Mucosa of gallbladder (tissue), 1 donor: ENCODE data around the gene RARRES2. TPM values are rescaled to one million over a fixed set of nuclear protein-coding genes. Genes with fewer than 3 reads are reported as not detected.

Experiments used
- DNase-seq: peaks from one replicate; pipeline ENCODE4 v3.0.0-alpha.2; 2020; ENCODE audit warnings: low spot score
- total RNA-seq: library from RNA; stranded (reverse); gene quantifications from one replicate; pipeline ENCODE4 v1.2.1, GENCODE V29; 2021
- donor health status: DM: no; HTN: no; CAD: no.

The RARRES2 gene
- total RNA-seq, 1 donor from 2014 or later: 143 TPM

GRCh38 chr7:150337659-150338081, 3.8 kb downstream of the RARRES2 start:
- no peak for DNase-seq

DNA sequence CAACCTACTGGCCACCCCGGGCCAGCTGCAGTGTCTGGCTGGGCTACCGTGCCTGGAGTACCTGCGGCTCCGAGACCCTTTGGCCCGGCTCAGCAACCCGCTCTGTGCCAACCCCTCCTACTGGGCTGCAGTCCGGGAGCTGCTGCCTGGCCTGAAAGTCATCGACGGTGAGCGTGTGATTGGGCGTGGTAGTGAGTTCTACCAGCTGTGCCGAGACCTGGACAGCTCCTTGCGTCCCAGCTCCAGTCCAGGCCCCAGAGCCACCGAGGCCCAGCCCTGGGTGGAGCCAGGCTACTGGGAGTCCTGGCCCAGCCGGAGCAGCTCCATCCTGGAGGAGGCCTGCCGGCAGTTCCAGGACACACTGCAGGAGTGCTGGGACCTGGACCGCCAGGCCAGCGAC, 4.2 kb downstream of the RARRES2 start:
- no peak for DNase-seq

GRCh38 chr7:150336746-150337145, 4.7 kb downstream of the RARRES2 start:
- DNase-seq: no peak

DNA sequence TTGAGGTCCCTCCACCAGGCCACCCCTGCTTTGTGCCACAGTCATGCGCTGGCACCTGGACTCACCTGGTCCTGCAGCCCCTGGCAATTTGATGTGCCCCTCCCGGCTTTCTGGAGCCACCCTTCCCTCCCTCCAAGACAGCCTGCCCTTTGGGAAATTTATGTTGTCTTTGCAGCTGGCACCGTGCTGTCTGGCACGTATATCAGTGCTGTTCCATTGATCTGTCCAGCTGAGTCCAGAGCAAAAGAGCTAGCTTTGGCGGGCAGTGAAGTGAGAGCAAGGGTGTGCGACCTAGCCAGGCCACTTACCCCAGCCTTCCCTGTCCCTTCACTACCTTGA, 5.7 kb downstream of the RARRES2 start:
- DNase-seq: no peak

DNA sequence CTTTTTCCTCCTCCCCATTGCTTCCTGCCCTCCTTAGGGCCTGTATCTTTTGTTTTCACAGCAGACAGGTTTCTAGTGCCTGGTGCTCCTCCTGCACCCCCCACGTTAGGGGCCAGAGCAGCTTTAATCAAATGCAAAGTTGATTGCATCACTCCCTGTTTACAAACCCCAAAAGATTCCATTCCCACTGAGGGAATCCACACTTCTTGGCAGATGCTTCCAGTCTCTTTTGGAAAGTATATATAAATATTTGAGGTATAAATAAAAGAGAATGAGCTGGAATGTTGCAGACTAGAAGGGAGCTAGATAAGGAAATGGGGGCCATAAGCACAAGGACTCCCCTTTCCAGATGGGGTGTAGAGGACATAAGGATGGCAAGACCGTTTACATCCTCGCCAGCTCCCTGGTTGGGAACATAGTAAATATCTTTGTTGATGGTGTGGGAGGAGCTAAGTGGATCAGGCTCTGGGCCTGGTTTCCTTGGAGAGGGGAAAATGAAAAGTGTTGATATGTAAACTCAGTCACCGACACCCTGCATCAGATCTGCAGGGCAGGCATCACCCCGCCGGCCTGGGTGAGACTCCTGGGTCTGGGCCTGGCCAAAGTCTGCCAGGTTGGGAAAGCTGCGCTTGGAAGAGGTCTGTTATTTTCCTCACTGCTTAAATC, 6.2 kb downstream of the RARRES2 start:
- DNase-seq: no peak

DNA sequence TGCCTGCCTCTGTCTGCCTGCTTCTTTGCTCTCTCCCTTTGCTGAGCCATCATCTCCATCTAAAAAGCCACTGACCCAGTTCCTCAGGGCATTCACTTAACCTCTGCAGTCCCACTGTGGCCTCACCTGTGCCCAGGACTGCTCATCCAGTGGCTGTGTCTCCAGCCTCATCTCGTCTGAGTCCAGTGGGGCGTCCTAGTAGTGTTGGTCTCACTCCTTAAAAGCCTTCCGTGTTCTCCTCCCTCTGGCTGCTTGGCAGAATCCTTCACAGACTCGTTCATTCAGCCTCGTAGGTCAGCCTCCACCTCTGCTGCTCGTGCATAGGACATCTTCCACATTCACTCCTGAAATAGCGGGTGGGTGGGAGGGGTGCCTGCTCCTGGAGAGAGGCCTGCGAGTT, 7.3 kb downstream of the RARRES2 start:
- no peak for DNase-seq

GRCh38 chr7:150333659-150334058, 7.8 kb downstream of the RARRES2 start:
- DNase-seq: no peak

DNA sequence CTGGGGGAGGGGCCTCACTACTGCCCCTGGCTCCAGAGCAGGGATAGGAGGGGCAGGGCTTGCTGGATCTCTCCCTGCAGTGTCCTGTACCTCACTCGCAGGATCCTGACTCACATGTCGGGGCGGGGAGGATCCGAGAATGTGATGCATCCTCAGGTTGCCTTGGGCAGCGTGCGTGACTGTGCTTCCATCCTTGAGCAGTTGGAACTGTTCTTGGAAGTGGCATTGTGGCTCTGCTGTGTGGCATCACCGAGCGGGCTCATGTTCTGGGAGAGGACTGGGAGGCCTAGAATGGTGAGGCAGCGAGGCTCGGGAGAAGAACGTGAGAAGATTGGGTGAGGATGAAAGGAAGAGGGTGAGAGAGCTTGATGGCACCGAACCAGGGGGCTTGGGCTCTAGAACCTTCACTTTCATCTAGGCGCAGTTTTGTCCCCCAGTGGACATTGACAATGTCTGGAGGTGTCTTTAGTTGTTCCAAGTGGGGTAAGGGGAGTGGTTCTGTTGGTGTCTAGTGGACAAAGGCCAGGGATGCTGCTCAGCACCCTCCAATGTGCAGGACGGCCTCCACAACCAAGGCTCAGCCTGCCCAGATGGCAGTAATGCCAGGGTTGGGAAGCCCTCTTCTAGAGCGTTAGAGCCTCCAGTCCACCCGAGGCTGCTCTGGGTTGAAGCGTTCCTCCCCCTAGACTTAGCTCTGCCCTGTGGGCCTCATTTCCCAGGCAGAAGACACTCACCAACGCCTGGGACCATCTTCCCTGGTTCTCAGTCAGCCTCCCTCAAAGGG, 8.4 kb downstream of the RARRES2 start:
- DNase-seq: no peak

- no peak for DNase-seq
Measured at GRCh38 chr7:150330211-150330885, 11.1 kb downstream of the RARRES2 start.

DNA sequence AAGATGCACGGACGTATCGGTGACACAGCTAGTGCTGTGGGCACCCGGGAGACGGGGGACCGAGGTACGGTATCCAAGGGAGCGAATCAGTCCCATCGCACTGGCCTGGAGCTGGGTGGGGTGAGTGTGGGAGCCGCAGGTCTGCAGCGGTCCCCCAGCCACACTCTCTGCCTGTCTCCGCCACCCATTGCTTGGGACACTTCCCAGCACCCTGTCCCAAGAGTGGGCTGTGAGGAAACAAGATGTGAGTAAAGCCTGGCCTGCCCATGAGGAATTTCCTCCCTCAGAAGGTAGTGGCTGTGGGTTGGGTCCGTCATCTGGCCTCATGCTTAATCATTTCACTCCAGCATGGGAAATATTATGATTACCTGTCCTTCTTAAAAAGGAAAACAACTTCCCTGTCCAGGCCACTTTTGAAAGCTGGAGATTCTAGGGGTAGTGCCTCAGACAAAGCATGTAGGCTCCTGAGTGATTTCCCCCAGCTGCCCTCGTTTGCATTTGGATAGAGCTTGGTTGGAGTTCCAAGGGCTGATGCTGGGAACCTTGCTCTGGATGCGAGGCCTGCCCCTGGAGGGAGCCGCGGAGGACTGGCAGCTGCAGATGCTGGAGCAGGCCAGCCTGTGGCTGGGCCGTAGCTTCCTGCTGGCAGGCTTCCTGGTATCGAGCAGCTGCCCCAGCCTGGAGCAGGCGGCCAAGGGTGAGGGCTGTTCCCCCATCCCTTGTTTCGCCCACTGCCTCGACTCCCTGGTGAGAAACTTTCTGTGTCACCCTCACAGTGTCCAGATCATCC, 11.9 kb downstream of the RARRES2 start:
- DNase-seq: no peak

DNA sequence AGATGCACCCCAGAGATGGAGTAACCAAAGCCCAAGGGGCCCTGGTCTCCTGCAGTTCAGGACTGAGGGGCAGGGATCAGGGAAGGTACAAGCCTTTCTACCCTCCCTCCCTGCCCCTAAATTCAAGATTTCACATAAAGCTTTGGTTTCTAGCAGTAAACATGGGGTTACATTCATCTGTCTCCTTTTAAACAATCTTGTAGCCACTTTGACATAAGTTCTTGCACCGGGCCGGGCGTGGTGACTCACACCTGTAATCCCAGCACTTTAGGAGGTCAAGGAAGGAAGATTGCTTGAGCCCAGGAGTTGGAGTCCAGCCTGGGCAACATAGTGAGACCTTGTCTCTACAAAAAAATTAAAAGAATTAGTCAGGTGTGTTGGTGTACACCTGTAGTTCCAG, 14.1 kb downstream of the RARRES2 start:
- DNase-seq: no peak

DNA sequence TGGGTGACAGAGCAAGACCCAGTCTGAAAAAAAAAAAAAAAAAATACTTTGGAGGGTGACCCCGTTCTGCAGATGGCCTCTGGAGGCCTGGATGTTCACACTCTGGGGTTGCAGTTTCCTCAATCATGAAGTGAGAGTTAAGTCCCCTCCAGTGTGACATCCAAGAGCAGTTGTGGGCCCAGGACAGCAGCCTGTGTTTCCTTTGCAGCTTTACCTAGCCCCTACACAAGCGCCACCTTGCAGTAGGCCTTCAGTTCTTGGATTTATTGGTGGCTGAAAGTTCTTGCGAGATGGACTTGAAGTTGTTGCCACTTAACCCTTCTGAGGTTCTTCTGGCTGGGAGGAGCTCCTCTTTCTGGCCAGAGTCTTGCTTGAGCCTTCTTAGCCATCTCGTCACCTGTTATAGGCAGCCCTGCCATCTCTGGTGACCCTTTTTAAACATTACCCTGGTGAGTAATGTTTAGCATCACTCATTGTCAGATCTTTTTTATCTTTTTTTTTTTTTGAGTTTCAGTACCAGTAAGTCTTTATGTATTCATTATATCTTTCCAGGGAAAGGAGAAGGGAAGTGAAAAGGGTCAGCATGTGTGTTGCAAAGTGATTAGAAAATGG, 14.7 kb downstream of the RARRES2 start:
- no peak for DNase-seq

DNA sequence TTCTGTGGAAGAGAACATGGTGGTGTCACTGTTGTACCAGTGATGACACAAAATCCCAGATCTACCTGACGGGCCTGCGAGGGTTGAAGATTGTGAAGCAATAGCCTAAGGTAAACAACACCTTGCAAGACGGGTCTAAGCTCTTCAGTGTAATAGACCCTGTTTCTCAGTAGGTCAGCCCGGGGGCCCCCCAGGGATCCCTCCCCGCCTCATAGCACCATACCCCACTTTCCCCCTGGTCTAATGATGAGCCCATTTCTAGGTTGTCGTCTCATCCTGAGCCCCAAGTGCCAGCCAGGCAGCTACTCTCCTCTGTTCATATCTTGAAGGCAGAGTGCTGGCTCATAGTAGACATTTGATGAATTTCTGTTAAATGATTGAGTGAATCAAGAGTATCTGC, 15.5 kb downstream of the RARRES2 start:
- no peak for DNase-seq

DNA sequence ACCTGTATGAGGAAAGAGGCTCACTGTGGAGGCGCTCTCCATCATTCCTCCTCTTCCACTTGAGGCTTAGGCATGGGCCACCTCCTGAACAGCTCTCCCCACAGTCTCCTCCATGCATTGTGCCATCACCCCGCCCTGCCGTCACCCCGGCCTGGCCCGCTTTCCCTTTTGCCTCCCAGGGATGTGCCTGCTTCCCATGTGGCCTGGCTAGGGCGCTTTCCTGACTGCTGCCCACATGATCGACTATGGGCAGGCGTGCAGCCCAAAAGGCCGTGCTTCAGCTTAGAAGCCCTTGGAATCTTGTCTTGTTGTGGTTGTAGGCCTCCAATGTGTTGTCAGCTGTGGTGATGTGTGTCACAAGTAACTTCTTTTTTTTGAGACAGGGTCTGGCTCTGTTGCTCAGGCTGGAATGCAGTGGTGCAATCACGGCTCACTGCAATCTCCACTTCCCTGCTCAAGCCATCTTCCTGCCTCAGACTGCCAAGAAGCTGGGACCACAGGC, 16.3 kb downstream of the RARRES2 start:
- no peak for DNase-seq

DNA sequence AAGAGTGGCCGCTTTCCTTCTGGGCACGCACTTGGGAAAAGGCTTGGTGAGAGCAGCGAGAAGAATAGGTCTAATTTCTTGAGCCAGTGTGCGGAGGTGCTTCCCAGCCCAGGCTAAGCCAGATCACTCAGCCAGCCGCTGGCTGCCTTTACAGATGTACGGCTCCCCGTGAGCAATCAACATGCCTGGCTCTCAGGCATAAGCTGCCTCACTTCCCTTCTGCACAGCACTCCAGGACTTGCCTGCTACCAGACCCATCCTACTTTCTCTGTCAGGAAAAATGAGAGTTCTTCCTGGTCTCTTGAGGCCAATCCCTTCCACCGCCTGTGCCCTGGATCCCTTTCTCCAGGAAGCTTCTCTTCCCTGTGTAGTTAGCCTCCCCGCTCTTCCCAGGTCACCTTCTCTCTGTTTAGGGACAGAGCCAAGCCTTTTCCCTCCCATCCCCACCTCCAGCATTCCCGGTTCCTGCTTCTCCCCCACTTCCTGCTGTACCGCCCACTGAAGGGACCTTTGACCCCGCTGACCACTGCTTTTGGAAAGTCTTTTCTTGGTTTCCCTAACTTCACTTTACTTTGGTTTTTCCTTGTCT, 17.0 kb downstream of the RARRES2 start:
- no peak for DNase-seq

DNA sequence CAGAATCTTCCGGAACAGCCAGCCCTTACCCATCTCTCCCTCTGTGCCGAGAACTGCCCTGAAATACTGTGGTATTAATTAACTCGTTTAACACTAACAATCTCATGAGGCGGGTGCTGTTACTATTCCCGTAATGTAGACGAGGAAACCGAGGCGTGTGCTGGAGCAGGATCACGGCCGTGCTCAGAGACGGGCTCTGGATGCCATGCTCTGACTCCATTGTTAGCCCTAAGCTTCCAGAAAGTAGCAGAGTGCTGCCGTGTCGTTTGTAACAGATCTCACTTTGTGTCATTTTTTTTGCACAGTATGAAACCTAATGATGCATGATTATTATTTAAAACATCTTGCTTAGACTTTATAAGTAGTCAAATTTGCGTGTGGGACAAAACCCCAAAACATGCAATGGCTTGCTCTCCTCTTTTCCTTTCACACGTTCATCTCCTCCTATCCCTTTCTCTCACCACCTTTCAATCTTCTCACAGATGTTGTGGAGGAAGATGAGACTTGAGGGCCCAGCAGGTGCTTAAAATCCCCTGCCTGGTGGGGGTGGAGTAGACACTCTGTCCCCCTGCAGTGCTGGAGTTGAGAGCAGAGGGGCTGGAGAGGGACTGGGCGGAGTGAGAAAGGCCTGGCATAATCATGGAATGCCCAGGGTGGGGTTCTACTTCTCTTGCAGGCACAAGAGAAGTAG, 17.6 kb downstream of the RARRES2 start:
- no peak for DNase-seq

GRCh38 chr7:150322833-150323681, 18.4 kb downstream of the RARRES2 start, which contains the start of the genes ACTR3C and LRRC61:
Gene ACTR3C, minus strand, starts transcription at chr7:150323545. Its CDS starts 28,249 bp downstream, at chr7:150295296.
Gene LRRC61, plus strand, starts transcription at chr7:150323355. Its CDS starts 13,507 bp downstream, at chr7:150336862.
- peak; percentile 50 for DNase-seq

DNA sequence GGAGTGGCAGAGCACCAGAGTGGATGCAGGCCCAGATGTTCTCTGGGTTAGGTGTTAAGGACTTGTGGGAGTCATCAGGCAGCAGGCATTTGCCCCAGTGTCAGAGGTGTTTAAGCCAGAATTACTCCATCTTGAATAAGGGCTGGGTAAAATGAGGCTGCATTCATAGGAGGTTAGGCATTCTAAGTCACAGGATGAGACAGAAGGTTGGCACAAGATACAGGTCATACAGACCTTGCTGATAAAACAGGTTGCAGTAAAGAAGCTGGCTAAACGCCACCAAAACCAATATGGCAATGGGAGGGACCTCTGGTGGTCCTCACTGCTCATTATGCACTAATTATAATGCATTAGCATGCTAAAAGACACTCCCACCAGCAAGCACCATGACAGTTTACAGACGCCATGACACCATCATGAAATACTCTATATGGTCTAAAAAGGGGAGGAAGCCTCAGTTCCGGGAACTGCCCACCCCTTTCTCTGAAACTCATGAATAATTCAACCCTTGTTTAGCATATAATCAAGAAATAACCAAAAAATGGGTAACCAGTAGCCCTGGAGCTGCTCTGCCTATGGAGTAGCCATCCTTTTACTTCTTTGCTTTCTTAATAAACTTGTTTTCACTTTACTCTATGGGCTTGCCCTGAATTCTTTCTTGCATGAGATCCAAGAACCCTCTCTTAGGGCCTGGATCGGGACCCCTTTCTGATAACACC, 19.2 kb downstream of the RARRES2 start:
- no peak for DNase-seq

DNA sequence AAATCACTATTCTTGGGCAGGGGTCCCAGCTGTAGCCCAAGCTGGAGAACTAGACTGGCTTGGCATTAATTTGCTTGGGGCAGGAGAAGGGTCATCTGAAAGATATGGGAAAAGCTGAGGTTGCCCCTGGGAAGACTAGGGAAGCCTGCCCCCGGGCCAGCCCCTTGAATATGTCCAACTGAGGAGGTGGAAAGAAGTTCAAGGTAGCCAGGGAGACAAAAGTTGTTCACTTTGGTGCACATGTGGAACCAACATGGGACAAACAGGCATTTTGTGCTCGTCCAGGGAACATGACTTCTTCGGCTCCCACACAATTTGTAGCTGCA, 19.7 kb downstream of the RARRES2 start:
- no peak for DNase-seq
